Measurements from ENCODE around the gene SCYL2.

The SCYL2 gene

GRCh38 chr12:100359248-100359647 is 92.3 kb downstream of the SCYL2 start:
- Histone ChIP-seq H3K4me1 (ENCODE audit: control insufficient read depth, insufficient read depth, low read length) (no peaks in the 10 kb centered on the region), H3K4me2 (ENCODE audit: low read length) (no peak overlapping the region), H3K27me3 (ENCODE audit: control insufficient read depth, insufficient read depth, low read length) (peaks cover 30% of the 10 kb centered on the region), H3K4me3 (ENCODE audit: low read length) (no peak overlapping the region), H3K9ac (ENCODE audit: low read depth, low read length) (no peak overlapping the region), H3K36me3 (ENCODE audit: insufficient read depth, low read length) (no peaks in the 10 kb centered on the region), H3K9me3 (replicated peaks; ENCODE audit: low read length) (no peaks in the 10 kb centered on the region)

DNA sequence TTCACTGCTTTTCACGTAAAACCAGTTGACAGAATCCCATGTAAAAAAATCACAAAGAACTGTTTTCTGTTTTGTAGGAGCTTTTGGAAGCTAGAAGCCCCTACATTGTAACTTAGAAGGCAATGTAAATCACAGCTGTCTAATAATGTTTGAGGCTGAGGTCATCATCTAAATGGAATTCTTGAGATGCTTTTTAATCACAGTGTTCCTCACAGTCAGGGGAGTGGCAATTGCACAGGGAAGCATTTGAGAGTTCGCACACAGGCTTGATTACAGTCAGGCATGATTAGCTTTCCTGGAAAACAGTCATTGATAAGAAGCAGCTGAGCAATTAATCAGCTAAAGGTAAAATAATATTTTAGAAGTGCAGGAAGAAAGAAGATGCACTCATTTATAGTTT is 92.8 kb downstream of the SCYL2 start:
- Histone ChIP-seq H3K4me2 (ENCODE audit: low read length) (no peak overlapping the region), H3K4me3 (ENCODE audit: low read length) (no peak overlapping the region), H3K9me3 (replicated peaks; ENCODE audit: low read length) (no peaks in the 10 kb centered on the region), H3K4me1 (ENCODE audit: control insufficient read depth, insufficient read depth, low read length) (no peaks in the 10 kb centered on the region), H3K27me3 (ENCODE audit: control insufficient read depth, insufficient read depth, low read length) (peaks cover 25% of the 10 kb centered on the region), H3K9ac (ENCODE audit: low read depth, low read length) (no peak overlapping the region), H3K36me3 (ENCODE audit: insufficient read depth, low read length) (no peaks in the 10 kb centered on the region)

DNA sequence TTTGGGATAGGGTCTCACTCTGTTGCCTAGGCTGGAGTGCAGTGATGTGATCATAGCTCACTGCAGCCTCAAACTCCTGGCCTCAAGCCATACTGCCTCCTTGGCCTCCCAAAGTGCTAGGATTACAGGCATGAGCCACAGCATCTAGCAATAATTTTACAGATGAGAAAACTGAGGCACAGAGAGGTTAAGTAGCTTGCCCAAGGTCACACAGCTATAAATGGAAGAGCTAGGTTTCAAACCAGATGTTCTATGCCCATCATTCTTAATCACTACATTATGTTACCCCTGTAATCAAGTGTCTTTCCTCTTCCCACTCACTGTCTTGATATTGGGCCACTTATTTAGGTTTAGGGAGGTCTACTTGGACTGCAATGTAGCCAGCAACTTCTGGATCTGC is 93.5 kb downstream of the SCYL2 start:
- H3K9ac ChIP-seq (ENCODE audit: low read depth, low read length): no peak overlapping the region
- H3K27me3 ChIP-seq (ENCODE audit: control insufficient read depth, insufficient read depth, low read length): peaks cover 20% of the 10 kb centered on the region
- H3K4me2 ChIP-seq (ENCODE audit: low read length): no peak overlapping the region
- no peak overlapping the region for H3K4me3 ChIP-seq (ENCODE audit: low read length)
- no peaks in the 10 kb centered on the region for H3K9me3 ChIP-seq (replicated peaks; ENCODE audit: low read length)
- no peaks in the 10 kb centered on the region for H3K36me3 ChIP-seq (ENCODE audit: insufficient read depth, low read length)
- H3K4me1 ChIP-seq (ENCODE audit: control insufficient read depth, insufficient read depth, low read length): no peaks in the 10 kb centered on the region

GRCh38 chr12:100364324-100364723 is 97.3 kb downstream of the SCYL2 start:
- Histone ChIP-seq H3K36me3 (ENCODE audit: insufficient read depth, low read length) (no peaks in the 10 kb centered on the region), H3K9me3 (replicated peaks; ENCODE audit: low read length) (no peaks in the 10 kb centered on the region)

DNA sequence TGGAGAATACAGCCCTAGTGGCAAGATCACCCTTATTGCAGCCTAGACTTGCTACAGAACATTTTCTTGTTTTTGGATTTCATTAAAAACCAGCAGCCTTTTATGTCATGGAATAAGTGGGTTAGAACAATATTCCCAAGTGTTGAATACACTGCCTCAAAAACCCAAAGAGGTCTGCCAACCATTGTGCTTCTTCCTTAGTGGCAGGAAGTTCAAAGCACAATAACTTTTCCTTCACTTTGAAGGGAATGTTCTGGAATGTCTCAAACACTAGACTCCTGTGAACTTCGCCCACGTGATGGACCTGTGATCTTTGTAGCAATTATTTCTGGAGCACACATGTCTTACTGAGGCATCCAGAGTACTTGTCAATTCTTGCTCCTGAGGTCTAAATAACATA is 98.4 kb downstream of the SCYL2 start:
- Histone ChIP-seq H3K9me3 (replicated peaks; ENCODE audit: low read length) (no peaks in the 10 kb centered on the region), H3K4me2 (ENCODE audit: low read length) (no peak overlapping the region), H3K4me3 (ENCODE audit: low read length) (no peak overlapping the region), H3K27me3 (ENCODE audit: control insufficient read depth, insufficient read depth, low read length) (peaks cover 4% of the 10 kb centered on the region), H3K4me1 (ENCODE audit: control insufficient read depth, insufficient read depth, low read length) (no peaks in the 10 kb centered on the region), H3K36me3 (ENCODE audit: insufficient read depth, low read length) (no peaks in the 10 kb centered on the region), H3K9ac (ENCODE audit: low read depth, low read length) (no peak overlapping the region)

More at GRCh38 chr12:100364324-100364723, 97.3 kb downstream of the SCYL2 start:
- H3K4me1 ChIP-seq (ENCODE audit: control insufficient read depth, insufficient read depth, low read length): no peaks in the 10 kb centered on the region
- no peak overlapping the region for H3K4me2 ChIP-seq (ENCODE audit: low read length)
- peaks cover 4% of the 10 kb centered on the region for H3K27me3 ChIP-seq (ENCODE audit: control insufficient read depth, insufficient read depth, low read length)
- H3K4me3 ChIP-seq (ENCODE audit: low read length): no peak overlapping the region
- H3K9ac ChIP-seq (ENCODE audit: low read depth, low read length): no peak overlapping the region

DNA sequence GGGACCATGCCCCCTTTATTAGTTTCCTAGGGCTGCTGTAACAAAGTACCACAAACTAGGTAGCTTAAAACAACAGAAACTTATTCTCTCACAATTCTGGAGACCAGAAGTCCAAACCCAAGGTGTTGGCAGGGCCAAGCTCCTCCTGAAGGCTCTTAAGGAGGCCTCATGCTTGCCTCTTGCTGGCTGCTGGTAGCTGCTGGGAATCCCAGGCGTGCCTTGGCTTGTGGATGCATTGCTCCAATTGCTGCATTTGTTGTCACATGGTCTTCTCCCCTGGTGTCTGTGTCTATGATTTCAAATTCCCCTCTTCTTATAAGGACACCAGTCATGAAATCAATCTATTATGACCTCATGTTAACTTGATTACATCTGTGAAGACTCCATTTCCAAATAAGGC is 101.1 kb downstream of the SCYL2 start:
- no peaks in the 10 kb centered on the region for H3K9me3 ChIP-seq (replicated peaks; ENCODE audit: low read length)
- H3K36me3 ChIP-seq (ENCODE audit: insufficient read depth, low read length): no peaks in the 10 kb centered on the region
- no peak overlapping the region for H3K4me3 ChIP-seq (ENCODE audit: low read length)
- no peaks in the 10 kb centered on the region for H3K4me1 ChIP-seq (ENCODE audit: control insufficient read depth, insufficient read depth, low read length)
- no peak overlapping the region for H3K9ac ChIP-seq (ENCODE audit: low read depth, low read length)
- no peak overlapping the region for H3K4me2 ChIP-seq (ENCODE audit: low read length)
- H3K27me3 ChIP-seq (ENCODE audit: control insufficient read depth, insufficient read depth, low read length): no peaks in the 10 kb centered on the region

- Histone ChIP-seq H3K4me1 (ENCODE audit: control insufficient read depth, insufficient read depth, low read length) (no peaks in the 10 kb centered on the region), H3K4me3 (ENCODE audit: low read length) (no peak overlapping the region), H3K4me2 (ENCODE audit: low read length) (no peak overlapping the region), H3K36me3 (ENCODE audit: insufficient read depth, low read length) (no peaks in the 10 kb centered on the region), H3K9me3 (replicated peaks; ENCODE audit: low read length) (no peaks in the 10 kb centered on the region), H3K27me3 (ENCODE audit: control insufficient read depth, insufficient read depth, low read length) (peaks cover 4% of the 10 kb centered on the region), H3K9ac (ENCODE audit: low read depth, low read length) (no peak overlapping the region)
Measured at GRCh38 chr12:100371146-100371545, 104.2 kb downstream of the SCYL2 start.

DNA sequence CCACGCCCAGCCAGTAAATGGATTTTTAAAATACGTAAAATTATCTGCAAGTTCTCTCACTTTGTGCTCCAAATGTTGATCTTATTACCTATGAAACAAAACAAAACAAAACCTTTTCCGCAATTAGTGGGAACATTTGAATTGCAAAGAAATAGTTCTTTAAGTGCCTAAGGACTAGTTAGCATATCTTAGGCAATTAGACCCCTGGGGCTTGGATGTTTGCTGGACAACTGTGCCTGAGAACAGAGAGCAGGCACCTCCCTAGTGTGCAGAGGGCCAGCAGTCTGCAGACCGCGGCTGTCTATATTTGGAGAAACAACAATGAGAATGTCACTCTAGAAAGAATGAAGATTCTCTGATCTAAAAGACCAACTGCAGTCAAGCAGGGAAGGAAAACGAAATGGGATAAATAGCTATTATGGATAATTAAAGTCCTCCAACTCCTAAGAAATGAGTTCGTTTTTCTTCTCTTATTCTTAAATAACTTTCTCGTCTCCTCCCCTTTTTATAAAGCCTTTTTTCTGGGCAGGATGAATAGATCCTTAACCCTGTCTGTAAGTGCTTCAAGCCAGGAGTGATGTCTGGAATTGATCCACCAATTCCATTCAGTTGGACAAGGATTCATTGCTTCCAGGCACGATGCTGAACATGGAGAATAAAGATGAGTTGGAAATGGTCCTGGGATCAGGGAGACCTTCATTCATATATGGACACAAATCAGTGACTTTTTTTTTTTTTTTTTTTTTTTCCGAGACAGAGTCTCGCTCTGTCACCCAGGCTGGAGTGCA is 106.1 kb downstream of the SCYL2 start:
- Histone ChIP-seq H3K27me3 (ENCODE audit: control insufficient read depth, insufficient read depth, low read length) (peaks cover 4% of the 10 kb centered on the region), H3K4me2 (ENCODE audit: low read length) (no peak overlapping the region), H3K9me3 (replicated peaks; ENCODE audit: low read length) (no peaks in the 10 kb centered on the region), H3K4me1 (ENCODE audit: control insufficient read depth, insufficient read depth, low read length) (no peaks in the 10 kb centered on the region), H3K4me3 (ENCODE audit: low read length) (no peak overlapping the region), H3K36me3 (ENCODE audit: insufficient read depth, low read length) (no peaks in the 10 kb centered on the region), H3K9ac (ENCODE audit: low read depth, low read length) (no peak overlapping the region)

GRCh38 chr12:100375038-100375735 is 108.2 kb downstream of the SCYL2 start:
- H3K9ac ChIP-seq (ENCODE audit: low read depth, low read length): no peak overlapping the region
- H3K36me3 ChIP-seq (ENCODE audit: insufficient read depth, low read length): no peaks in the 10 kb centered on the region
- H3K27me3 ChIP-seq (ENCODE audit: control insufficient read depth, insufficient read depth, low read length): peaks cover 4% of the 10 kb centered on the region
- no peaks in the 10 kb centered on the region for H3K9me3 ChIP-seq (replicated peaks; ENCODE audit: low read length)
- H3K4me1 ChIP-seq (ENCODE audit: control insufficient read depth, insufficient read depth, low read length): no peaks in the 10 kb centered on the region
- H3K4me2 ChIP-seq (ENCODE audit: low read length): peak overlapping the region; percentile 22
- no peak overlapping the region for H3K4me3 ChIP-seq (ENCODE audit: low read length)

- Histone ChIP-seq H3K4me3 (ENCODE audit: low read length) (no peak overlapping the region), H3K36me3 (ENCODE audit: insufficient read depth, low read length) (no peaks in the 10 kb centered on the region), H3K9me3 (replicated peaks; ENCODE audit: low read length) (no peaks in the 10 kb centered on the region), H3K4me1 (ENCODE audit: control insufficient read depth, insufficient read depth, low read length) (no peaks in the 10 kb centered on the region), H3K4me2 (ENCODE audit: low read length) (no peak overlapping the region), H3K9ac (ENCODE audit: low read depth, low read length) (no peak overlapping the region), H3K27me3 (ENCODE audit: control insufficient read depth, insufficient read depth, low read length) (peaks cover 4% of the 10 kb centered on the region)
Measured at GRCh38 chr12:100376161-100376560, 109.2 kb downstream of the SCYL2 start.

DNA sequence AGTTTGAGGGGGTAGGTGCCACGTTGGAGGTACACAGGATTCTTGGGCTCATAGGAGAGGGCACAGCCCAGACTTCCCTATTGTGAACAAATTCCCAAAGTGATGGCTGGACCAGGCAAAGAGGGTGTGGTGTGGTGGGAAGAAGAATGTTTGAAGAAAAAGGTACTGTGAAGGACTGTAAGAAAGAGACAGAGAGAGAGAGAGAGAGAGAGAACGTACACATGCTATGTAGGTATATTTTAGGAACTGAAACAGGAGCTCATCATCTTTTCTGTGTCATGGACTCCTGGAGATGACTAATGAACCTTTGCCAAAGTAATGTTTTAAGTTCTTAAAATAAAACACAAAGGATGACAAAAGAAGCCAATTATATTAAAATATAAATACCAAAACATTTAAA is 114.4 kb downstream of the SCYL2 start:
- no peaks in the 10 kb centered on the region for H3K4me1 ChIP-seq (ENCODE audit: control insufficient read depth, insufficient read depth, low read length)
- no peak overlapping the region for H3K4me3 ChIP-seq (ENCODE audit: low read length)
- no peak overlapping the region for H3K4me2 ChIP-seq (ENCODE audit: low read length)
- no peak overlapping the region for H3K9ac ChIP-seq (ENCODE audit: low read depth, low read length)
- no peaks in the 10 kb centered on the region for H3K27me3 ChIP-seq (ENCODE audit: control insufficient read depth, insufficient read depth, low read length)
- no peaks in the 10 kb centered on the region for H3K36me3 ChIP-seq (ENCODE audit: insufficient read depth, low read length)
- no peaks in the 10 kb centered on the region for H3K9me3 ChIP-seq (replicated peaks; ENCODE audit: low read length)

GRCh38 chr12:100382338-100382737 is 115.4 kb downstream of the SCYL2 start:
- H3K9ac ChIP-seq (ENCODE audit: low read depth, low read length): no peak overlapping the region
- no peak overlapping the region for H3K4me2 ChIP-seq (ENCODE audit: low read length)
- H3K36me3 ChIP-seq (ENCODE audit: insufficient read depth, low read length): no peaks in the 10 kb centered on the region
- H3K4me3 ChIP-seq (ENCODE audit: low read length): no peak overlapping the region
- H3K4me1 ChIP-seq (ENCODE audit: control insufficient read depth, insufficient read depth, low read length): no peaks in the 10 kb centered on the region
- H3K27me3 ChIP-seq (ENCODE audit: control insufficient read depth, insufficient read depth, low read length): no peaks in the 10 kb centered on the region
- no peaks in the 10 kb centered on the region for H3K9me3 ChIP-seq (replicated peaks; ENCODE audit: low read length)
